Natural killer cell (primary cell): Measurements from ENCODE around the gene EPM2A. TPM values are rescaled to one million over a fixed set of nuclear protein-coding genes. Genes with fewer than 3 reads are reported as not detected.

Experiments
- ATAC-seq, 3 donors: fragments of 150-1000 bp in 2 of 3; fragments of 200-7000 bp in 1 of 3; cut with Tn5 transposase; 1 replicate in 1 of 3; 2 replicates in 2 of 3; pipeline ENCODE4 v1.10.0; 2021; ENCODE audit warnings: mild to moderate bottlenecking in 2 of 3, moderate library complexity in 2 of 3
- DNase-seq, 2 donors: peaks; one replicate each; pipeline versions ENCODE4 v3.0.0 to v3.0.0-alpha.2; 2013 to 2021; ENCODE audit warnings: mixed read lengths in 1 of 2
- H3K27ac ChIP-seq: one replicate; pipeline ENCODE4 v1.5.1; 2013; ENCODE audit warnings: mild to moderate bottlenecking, low read length
- H3K27me3 ChIP-seq: one replicate; pipeline ENCODE4 v1.6.1; 2013; ENCODE audit warnings: low read length; ENCODE audit not compliant: control insufficient read depth, insufficient read depth
- H3K36me3 ChIP-seq: one replicate; pipeline ENCODE4 v1.6.1; 2013; ENCODE audit warnings: low read length; ENCODE audit not compliant: control insufficient read depth, insufficient read depth
- H3K4me1 ChIP-seq: one replicate; pipeline ENCODE4 v1.6.1; 2013; ENCODE audit warnings: low read length; ENCODE audit not compliant: control insufficient read depth, insufficient read depth
- H3K4me3 ChIP-seq: one replicate; pipeline ENCODE4 v1.5.1; 2013; ENCODE audit warnings: low read length
- H3K9me3 ChIP-seq: one replicate; pipeline ENCODE4 v1.6.1; 2013; ENCODE audit warnings: low read length; ENCODE audit not compliant: control insufficient read depth, insufficient read depth
- H3K27ac Mint-ChIP-seq, 2 donors: one replicate each; pipeline ENCODE4 v1.8.0; 2022; ENCODE audit warnings: mild to moderate bottlenecking in 2 of 2, mixed read lengths in 2 of 2, moderate library complexity in 1 of 2
- H3K27me3 Mint-ChIP-seq, 2 donors: one replicate each; pipeline ENCODE4 v1.8.0; 2022; ENCODE audit warnings: low read depth in 2 of 2, mixed read lengths in 2 of 2
- H3K36me3 Mint-ChIP-seq: one replicate; pipeline ENCODE4 v1.8.0; 2022; ENCODE audit warnings: mixed read lengths
- H3K4me1 Mint-ChIP-seq, 2 donors: one replicate each; pipeline ENCODE4 v1.8.0; 2022; ENCODE audit warnings: mixed read lengths in 2 of 2
- H3K4me3 Mint-ChIP-seq: one replicate; pipeline ENCODE4 v1.8.0; 2022; ENCODE audit warnings: mild to moderate bottlenecking, moderate library complexity, mixed read lengths
- H3K9me3 Mint-ChIP-seq, 2 donors: one replicate each; pipeline ENCODE4 v1.8.0; 2022; ENCODE audit warnings: mixed read lengths in 2 of 2
- WGBS: methylation state at CpG from one replicate; pipeline ENCODE4 v1.1.7; 2013; ENCODE audit warnings: missing lambda C conversion rate; ENCODE audit not compliant: insufficient coverage; 5-methylcytosine and 5-hydroxymethylcytosine counted together
- intact Hi-C: fragments of 100-400 bp; cut with micrococcal nuclease; formaldehyde crosslinking; loops from one replicate; pipeline ENCODE4 v1.14.2; 2022
- total RNA-seq, 4 donors: library from RNA; stranded (reverse); fragments of 120-200 nt in 1 of 4; gene quantifications; one replicate each; pipeline versions ENCODE4 v1.2.3 to v1.2.4, GENCODE V29; 2013 to 2022
- TF ChIP-seq, protein P1 (sequence below): fragments of 200-600 bp; IDR thresholded peaks from one replicate; pipeline ENCODE4 v1.8.0; 2022; ENCODE audit warnings: antibody characterized with exemption

Gene EPM2A
- total RNA-seq, 3 donors from 2014 or later (not counting 1 experiment from before 2014, with no cell fraction given): 5.2 to 6.9 (median 6.7) TPM

- no peak for DNase-seq
- no peaks in the 10 kb centered on the region for H3K27me3 Mint-ChIP-seq
- TF ChIP-seq, protein P1, sequence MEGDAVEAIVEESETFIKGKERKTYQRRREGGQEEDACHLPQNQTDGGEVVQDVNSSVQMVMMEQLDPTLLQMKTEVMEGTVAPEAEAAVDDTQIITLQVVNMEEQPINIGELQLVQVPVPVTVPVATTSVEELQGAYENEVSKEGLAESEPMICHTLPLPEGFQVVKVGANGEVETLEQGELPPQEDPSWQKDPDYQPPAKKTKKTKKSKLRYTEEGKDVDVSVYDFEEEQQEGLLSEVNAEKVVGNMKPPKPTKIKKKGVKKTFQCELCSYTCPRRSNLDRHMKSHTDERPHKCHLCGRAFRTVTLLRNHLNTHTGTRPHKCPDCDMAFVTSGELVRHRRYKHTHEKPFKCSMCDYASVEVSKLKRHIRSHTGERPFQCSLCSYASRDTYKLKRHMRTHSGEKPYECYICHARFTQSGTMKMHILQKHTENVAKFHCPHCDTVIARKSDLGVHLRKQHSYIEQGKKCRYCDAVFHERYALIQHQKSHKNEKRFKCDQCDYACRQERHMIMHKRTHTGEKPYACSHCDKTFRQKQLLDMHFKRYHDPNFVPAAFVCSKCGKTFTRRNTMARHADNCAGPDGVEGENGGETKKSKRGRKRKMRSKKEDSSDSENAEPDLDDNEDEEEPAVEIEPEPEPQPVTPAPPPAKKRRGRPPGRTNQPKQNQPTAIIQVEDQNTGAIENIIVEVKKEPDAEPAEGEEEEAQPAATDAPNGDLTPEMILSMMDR: no peak
- H3K27ac ChIP-seq: no peak overlapping the region
- 97% methylated on average over 17 of the region's 17 CpGs for WGBS
- no peak overlapping the region for H3K4me3 Mint-ChIP-seq
- no peaks in the 10 kb centered on the region for H3K9me3 Mint-ChIP-seq
- H3K4me3 ChIP-seq: no peak overlapping the region
- H3K9me3 ChIP-seq: no peaks in the 10 kb centered on the region
- no peak overlapping the region for H3K27ac Mint-ChIP-seq
- no peak for ATAC-seq
- no peaks in the 10 kb centered on the region for H3K27me3 ChIP-seq
- no peaks in the 10 kb centered on the region for H3K36me3 ChIP-seq
- intact Hi-C loops: no loop called here
- H3K4me1 Mint-ChIP-seq: peaks cover 9% of the 10 kb centered on the region in 2 donors
- no peaks in the 10 kb centered on the region for H3K4me1 ChIP-seq
- H3K36me3 Mint-ChIP-seq: no peaks in the 10 kb centered on the region
Observed at GRCh38 chr6:145627451-145627850, 107.9 kb downstream of the EPM2A start.

DNA sequence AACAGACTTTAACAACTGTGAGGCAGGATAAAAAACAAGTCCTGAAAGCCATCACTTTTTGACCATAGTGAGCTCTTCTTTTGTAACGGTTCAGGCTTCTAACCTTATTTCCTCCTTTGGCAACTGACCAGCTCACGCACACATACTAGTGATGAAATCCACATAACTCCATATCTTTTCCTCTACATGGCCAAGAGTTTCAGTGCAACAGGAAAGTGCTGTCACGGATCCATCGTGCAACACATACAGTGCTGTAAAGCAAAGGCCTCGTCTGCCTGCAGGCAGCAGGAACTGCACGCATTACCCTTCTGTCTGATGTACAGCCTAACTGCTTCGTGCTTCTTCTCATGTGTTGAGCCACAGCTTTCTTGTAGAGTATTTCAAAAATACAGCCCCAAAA, 108.5 kb downstream of the EPM2A start:
- no peak overlapping the region for H3K27ac Mint-ChIP-seq
- TF ChIP-seq, protein P1: no peak

DNA sequence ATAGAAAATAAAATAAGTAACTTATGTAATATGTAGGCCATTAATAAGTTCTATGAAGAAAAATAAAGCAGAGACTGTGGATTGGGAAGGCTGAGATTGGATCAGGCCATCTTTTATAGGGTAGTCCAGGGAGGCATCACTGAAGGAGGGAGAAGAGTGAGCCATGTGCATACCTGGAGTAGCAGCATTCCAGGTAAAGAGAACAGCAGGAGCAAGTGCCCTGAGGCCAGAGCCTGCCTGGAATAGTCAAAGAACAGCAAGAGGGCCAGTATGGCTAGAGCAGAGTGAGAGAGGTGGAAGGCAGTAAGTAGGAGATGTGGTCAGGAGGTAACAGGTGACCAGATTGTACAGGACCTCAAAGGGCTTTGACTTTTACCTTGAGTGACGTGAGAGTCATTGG, 112.1 kb downstream of the EPM2A start:
- no peak for DNase-seq
- Mint-ChIP-seq H3K27ac (no peak overlapping the region), H3K4me3 (no peak overlapping the region), H3K4me1 (no peaks in the 10 kb centered on the region), H3K27me3 (no peaks in the 10 kb centered on the region), H3K9me3 (peaks cover 0 to 3% of the 10 kb centered on the region in 2 donors), H3K36me3 (no peaks in the 10 kb centered on the region)
- TF ChIP-seq, protein P1: no peak
- WGBS: 82% methylated on average over 1 of the region's 1 CpG
- Histone ChIP-seq H3K4me1 (no peaks in the 10 kb centered on the region), H3K36me3 (no peaks in the 10 kb centered on the region), H3K27ac (no peak overlapping the region), H3K9me3 (no peaks in the 10 kb centered on the region), H3K27me3 (no peaks in the 10 kb centered on the region), H3K4me3 (no peak overlapping the region)
- ATAC-seq: no peak
- intact Hi-C loops: no loop called here

More for the DNA sequence above, 108.5 kb downstream of the EPM2A start:
- no peaks in the 10 kb centered on the region for H3K36me3 ChIP-seq
- Mint-ChIP-seq H3K36me3 (no peaks in the 10 kb centered on the region), H3K4me3 (no peak overlapping the region), H3K27me3 (no peaks in the 10 kb centered on the region), H3K4me1 (peaks cover 9% of the 10 kb centered on the region in 2 donors), H3K9me3 (no peaks in the 10 kb centered on the region)
- no peak overlapping the region for H3K27ac ChIP-seq
- no peak overlapping the region for H3K4me3 ChIP-seq
- H3K9me3 ChIP-seq: no peaks in the 10 kb centered on the region
- intact Hi-C loops: no loop called here
- H3K27me3 ChIP-seq: no peaks in the 10 kb centered on the region
- H3K4me1 ChIP-seq: no peaks in the 10 kb centered on the region
- ATAC-seq (no peak), DNase-seq (no peak)
- 93% methylated on average over 7 of the region's 7 CpGs for WGBS

DNA sequence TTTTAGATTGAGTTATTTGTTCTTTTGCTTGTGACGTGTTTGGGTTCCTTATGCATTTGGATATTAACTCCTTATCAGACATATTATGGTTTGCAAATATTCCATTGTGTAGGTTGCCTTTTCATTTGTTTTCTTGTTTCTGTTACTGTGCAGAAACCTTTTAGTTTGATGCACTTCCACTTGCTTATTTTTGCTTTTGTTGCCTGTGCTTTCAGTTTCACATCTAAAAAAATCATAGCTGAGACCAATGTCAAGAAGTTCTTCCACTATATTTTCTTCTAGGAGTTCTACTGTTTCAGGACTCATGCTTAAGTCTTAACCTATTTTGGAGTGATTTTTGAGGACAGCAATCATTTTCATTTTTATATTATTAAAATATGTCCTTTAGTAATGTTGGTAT, 113.5 kb downstream of the EPM2A start:
- Mint-ChIP-seq H3K27me3 (no peaks in the 10 kb centered on the region), H3K9me3 (peaks cover 0 to 3% of the 10 kb centered on the region in 2 donors), H3K4me3 (no peak overlapping the region), H3K27ac (no peak overlapping the region), H3K4me1 (no peaks in the 10 kb centered on the region), H3K36me3 (no peaks in the 10 kb centered on the region)
- ATAC-seq (no peak), DNase-seq (no peak)
- no CpG with 5 or more reads among the region's 1 CpG for WGBS
- Histone ChIP-seq H3K9me3 (no peaks in the 10 kb centered on the region), H3K27ac (no peak overlapping the region), H3K36me3 (no peaks in the 10 kb centered on the region), H3K4me3 (no peak overlapping the region), H3K4me1 (no peaks in the 10 kb centered on the region), H3K27me3 (no peaks in the 10 kb centered on the region)
- intact Hi-C loops: no loop called here
- TF ChIP-seq, protein P1: no peak
